ENCODE data around the gene TGFBRAP1. TPM values are rescaled to one million over a fixed set of nuclear protein-coding genes. Genes with fewer than 3 reads are reported as not detected.

The TGFBRAP1 gene
- total RNA-seq, 1 experiment from 2014 or later, result 16.7 TPM

DNA sequence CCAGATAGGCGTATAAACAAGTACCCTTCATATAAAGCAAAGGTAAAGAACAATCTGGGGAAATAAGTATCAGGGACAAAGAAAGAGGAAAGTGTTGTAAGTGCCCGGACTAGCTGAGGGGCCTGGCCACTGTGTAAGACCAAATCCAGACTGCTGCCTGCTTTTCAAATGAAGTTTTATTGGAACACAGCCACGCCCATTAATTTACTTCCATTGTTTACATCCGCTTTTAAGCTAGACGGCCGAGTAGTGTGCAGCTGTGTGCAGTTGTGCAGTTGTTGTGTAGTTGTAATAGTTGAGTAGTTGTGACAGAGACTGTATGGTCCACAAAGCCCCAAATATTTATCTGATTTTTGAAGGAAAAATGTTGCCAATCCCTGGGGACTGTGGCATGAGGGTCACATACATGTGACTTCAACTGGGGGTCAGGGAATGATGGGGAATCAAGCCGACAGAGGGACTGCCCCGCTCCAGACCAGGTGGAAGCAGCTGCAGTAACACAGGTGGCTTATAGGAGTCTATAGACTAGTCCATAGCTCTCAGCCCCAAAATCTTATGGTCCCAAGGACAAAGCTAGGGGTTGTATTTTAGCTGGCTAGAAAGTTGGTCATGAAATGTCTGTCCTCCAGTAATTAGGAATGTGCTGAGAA, 39.3 kb upstream of the TGFBRAP1 start:
- Histone ChIP-seq H2AFZ (no peak overlapping the region), H3K4me1 (replicated peaks; ENCODE audit: insufficient read depth) (no peaks in the 10 kb centered on the region), H3K4me2 (no peak overlapping the region), H3K27ac (no peak overlapping the region), H4K20me1 (ENCODE audit: insufficient read depth) (no peaks in the 10 kb centered on the region; the same call in 1 of the 2 replicates), H3K9me3 (ENCODE audit: insufficient read depth, low read depth) (no peaks in the 10 kb centered on the region), H3K9me2 (ENCODE audit: insufficient read depth) (no peaks in the 10 kb centered on the region), H3K36me3 (ENCODE audit: low read depth) (peaks cover 83% of the 10 kb centered on the region), H3K79me2 (ENCODE audit: low read depth) (peaks cover 28% of the 10 kb centered on the region; the same call in 1 of the 2 replicates), H3K4me3 (no peak overlapping the region), H3F3A (ENCODE audit: insufficient read depth, low read depth) (peaks cover 51% of the 10 kb centered on the region), H3K27me3 (ENCODE audit: insufficient read depth, low read depth) (no peaks in the 10 kb centered on the region)
- TF ChIP-seq, protein P1, sequence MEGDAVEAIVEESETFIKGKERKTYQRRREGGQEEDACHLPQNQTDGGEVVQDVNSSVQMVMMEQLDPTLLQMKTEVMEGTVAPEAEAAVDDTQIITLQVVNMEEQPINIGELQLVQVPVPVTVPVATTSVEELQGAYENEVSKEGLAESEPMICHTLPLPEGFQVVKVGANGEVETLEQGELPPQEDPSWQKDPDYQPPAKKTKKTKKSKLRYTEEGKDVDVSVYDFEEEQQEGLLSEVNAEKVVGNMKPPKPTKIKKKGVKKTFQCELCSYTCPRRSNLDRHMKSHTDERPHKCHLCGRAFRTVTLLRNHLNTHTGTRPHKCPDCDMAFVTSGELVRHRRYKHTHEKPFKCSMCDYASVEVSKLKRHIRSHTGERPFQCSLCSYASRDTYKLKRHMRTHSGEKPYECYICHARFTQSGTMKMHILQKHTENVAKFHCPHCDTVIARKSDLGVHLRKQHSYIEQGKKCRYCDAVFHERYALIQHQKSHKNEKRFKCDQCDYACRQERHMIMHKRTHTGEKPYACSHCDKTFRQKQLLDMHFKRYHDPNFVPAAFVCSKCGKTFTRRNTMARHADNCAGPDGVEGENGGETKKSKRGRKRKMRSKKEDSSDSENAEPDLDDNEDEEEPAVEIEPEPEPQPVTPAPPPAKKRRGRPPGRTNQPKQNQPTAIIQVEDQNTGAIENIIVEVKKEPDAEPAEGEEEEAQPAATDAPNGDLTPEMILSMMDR (conservative IDR thresholded peaks at IDR 0.05), result no peak
- no peak for TF ChIP-seq EZH2 (IDR thresholded peaks at IDR 0.05; ENCODE audit: low read depth)
- POLR2A ChIA-PET (ENCODE audit: unreplicated experiment), result interaction anchor here (0.6 kb wide), 1 partner anchor 21 kb away, joined by 5 read pairs; no protein-coding TSS in a partner anchor
- BruUV-seq (replicated peaks), result no TSS peak
- CTCF ChIA-PET, result no interaction called here
- DNase-seq, result no peak
- intact Hi-C loops (cut with micrococcal nuclease; ENCODE audit: unreplicated experiment), result no loop called here

DNA sequence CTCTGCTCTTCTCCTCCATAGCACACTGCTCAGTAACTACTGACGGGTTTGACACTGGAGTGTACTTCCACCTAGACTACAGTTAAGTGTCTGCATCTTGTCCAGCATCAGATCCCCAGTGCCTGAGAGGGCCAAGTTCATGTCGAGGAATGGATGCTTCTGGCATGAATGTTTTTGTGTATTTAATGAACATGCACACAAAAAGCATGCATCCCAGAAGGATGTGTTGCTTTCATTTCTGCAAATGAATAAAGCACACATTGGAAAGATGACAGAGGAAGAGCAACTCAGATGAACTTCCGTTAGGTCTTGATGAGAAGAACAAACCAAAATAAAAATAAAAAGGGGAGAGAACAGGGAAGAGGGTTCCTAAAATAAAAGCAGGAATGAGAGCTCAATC, 35.7 kb upstream of the TGFBRAP1 start:
- Histone ChIP-seq H3K9me3 (ENCODE audit: insufficient read depth, low read depth) (no peaks in the 10 kb centered on the region), H3K9me2 (ENCODE audit: insufficient read depth) (no peaks in the 10 kb centered on the region), H3K4me3 (no peak overlapping the region), H3F3A (ENCODE audit: insufficient read depth, low read depth) (peaks cover 52% of the 10 kb centered on the region), H3K27me3 (ENCODE audit: insufficient read depth, low read depth) (no peaks in the 10 kb centered on the region), H3K4me2 (no peak overlapping the region), H4K20me1 (ENCODE audit: insufficient read depth) (no peaks in the 10 kb centered on the region; the same call in 1 of the 2 replicates), H3K36me3 (ENCODE audit: low read depth) (peaks cover 79% of the 10 kb centered on the region), H3K4me1 (replicated peaks; ENCODE audit: insufficient read depth) (no peaks in the 10 kb centered on the region), H3K79me2 (ENCODE audit: low read depth) (peaks cover 12% of the 10 kb centered on the region; the same call in 1 of the 2 replicates), H3K27ac (no peak overlapping the region), H2AFZ (no peak overlapping the region)
- intact Hi-C loops (cut with micrococcal nuclease; ENCODE audit: unreplicated experiment), result no loop called here
- ChIA-PET CTCF (interaction anchor here (0.6 kb wide), 1 partner anchor 21 kb away, joined by 3 read pairs; no protein-coding TSS in a partner anchor), POLR2A (ENCODE audit: unreplicated experiment) (no interaction called here)
- no peak for DNase-seq
- TF ChIP-seq, protein P1 (conservative IDR thresholded peaks at IDR 0.05), result no peak
- TF ChIP-seq EZH2 (IDR thresholded peaks at IDR 0.05; ENCODE audit: low read depth), result no peak
- no TSS peak for BruUV-seq (replicated peaks)

DNA sequence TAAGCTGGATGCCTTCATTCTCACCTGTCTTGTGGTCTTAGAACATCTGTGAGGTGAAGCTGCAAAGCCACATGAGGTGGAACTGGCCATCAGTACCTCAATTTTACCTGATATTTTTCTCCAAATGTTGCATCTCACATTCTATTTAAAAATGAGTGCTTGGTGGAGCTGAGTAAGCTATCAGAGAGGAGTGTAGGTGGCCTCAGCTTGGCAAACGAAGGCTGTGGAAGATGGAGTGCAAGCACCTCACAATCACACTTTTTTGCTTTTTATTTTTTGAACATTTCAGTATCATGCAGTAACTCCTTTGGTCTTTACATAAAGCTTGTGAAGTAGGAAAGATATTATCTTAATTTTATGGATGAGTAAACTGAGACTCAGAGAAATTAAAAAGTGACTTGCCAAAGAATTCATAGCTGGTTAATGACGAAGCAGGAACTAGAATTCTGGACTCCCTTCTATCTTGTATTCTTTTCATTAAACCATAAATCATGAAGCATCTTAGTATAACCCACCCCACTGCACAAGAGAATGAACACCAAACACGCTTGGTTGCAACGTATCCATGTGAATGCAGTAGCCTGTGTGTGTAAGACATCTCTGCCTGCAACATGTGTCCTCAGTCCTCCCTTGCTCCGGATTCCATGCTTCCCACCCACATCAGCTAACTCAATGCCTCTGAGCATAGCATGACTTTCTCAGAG, 35.1 kb upstream of the TGFBRAP1 start:
- no peak overlapping the region for H3K4me2 ChIP-seq
- ChIA-PET POLR2A (ENCODE audit: unreplicated experiment) (no interaction called here), CTCF (no interaction called here)
- H3K27me3 ChIP-seq (ENCODE audit: insufficient read depth, low read depth), result no peaks in the 10 kb centered on the region
- no peaks in the 10 kb centered on the region for H3K4me1 ChIP-seq (replicated peaks; ENCODE audit: insufficient read depth)
- H2AFZ ChIP-seq, result no peak overlapping the region
- H3K9me3 ChIP-seq (ENCODE audit: insufficient read depth, low read depth), result no peaks in the 10 kb centered on the region
- intact Hi-C loops (cut with micrococcal nuclease; ENCODE audit: unreplicated experiment), result no loop called here
- peaks cover 79% of the 10 kb centered on the region for H3K36me3 ChIP-seq (ENCODE audit: low read depth)
- H3K9me2 ChIP-seq (ENCODE audit: insufficient read depth), result no peaks in the 10 kb centered on the region
- no peaks in the 10 kb centered on the region; the same call in 1 of the 2 replicates for H4K20me1 ChIP-seq (ENCODE audit: insufficient read depth)
- TF ChIP-seq, protein P1 (conservative IDR thresholded peaks at IDR 0.05), result no peak
- no peak for TF ChIP-seq EZH2 (IDR thresholded peaks at IDR 0.05; ENCODE audit: low read depth)
- H3K79me2 ChIP-seq (ENCODE audit: low read depth), result peaks cover 11% of the 10 kb centered on the region; the same call in 1 of the 2 replicates
- no TSS peak for BruUV-seq (replicated peaks)
- H3K4me3 ChIP-seq, result no peak overlapping the region
- DNase-seq, result no peak
- peaks cover 46% of the 10 kb centered on the region for H3F3A ChIP-seq (ENCODE audit: insufficient read depth, low read depth)
- H3K27ac ChIP-seq, result no peak overlapping the region

Data from PC-9 (cell line).